Measurements from ENCODE around the gene BDKRB1.

Gene BDKRB1

DNA sequence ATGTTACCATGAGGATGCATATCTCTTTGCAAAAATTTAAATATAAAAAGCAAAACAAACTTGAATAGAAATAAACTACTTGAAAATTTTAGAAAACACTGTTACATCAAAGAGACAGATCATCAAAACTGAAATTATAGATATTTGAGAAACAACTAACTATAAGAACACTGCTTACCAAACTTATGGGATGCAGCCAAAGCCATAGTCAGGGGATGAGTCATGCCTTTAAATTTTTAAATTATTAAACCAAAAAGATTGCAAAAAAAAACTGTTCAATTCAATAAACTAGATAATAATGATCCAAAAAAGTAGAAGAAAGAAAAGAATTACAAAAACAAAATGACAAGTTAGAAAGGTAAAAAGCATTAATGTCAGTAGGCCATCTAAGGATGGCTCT is 43.9 kb upstream of the BDKRB1 start:
- Histone ChIP-seq H3K4me1 (ENCODE audit: low read depth, poor library complexity, severe bottlenecking) (no peaks in the 10 kb centered on the region), H4K20me1 (ENCODE audit: insufficient read depth) (no peaks in the 10 kb centered on the region), H3K79me2 (ENCODE audit: insufficient read depth, low read depth) (no peaks in the 10 kb centered on the region), H3K4me3 (IDR thresholded peaks at IDR 0.05; ENCODE audit: insufficient read depth, low read depth, low read length) (no peak overlapping the region), H3K9ac (no peak overlapping the region), H3K27ac (no peak overlapping the region), H3K36me3 (ENCODE audit: insufficient read depth) (no peaks in the 10 kb centered on the region), H3K27me3 (ENCODE audit: insufficient read depth, low read depth) (no peaks in the 10 kb centered on the region), H2AFZ (ENCODE audit: low read depth) (no peak overlapping the region), H3K4me2 (no peak overlapping the region)
- no peak for TF ChIP-seq CTCF (conservative IDR thresholded peaks at IDR 0.05; ENCODE audit: low read depth, low read length)

- Histone ChIP-seq H3K4me2 (no peak overlapping the region), H3K4me3 (IDR thresholded peaks at IDR 0.05; ENCODE audit: insufficient read depth, low read depth, low read length) (no peak overlapping the region), H3K4me1 (ENCODE audit: low read depth, poor library complexity, severe bottlenecking) (no peaks in the 10 kb centered on the region), H3K9ac (no peak overlapping the region), H3K79me2 (ENCODE audit: insufficient read depth, low read depth) (no peaks in the 10 kb centered on the region), H2AFZ (ENCODE audit: low read depth) (no peak overlapping the region), H3K36me3 (ENCODE audit: insufficient read depth) (no peaks in the 10 kb centered on the region), H3K27ac (no peak overlapping the region), H3K27me3 (ENCODE audit: insufficient read depth, low read depth) (no peaks in the 10 kb centered on the region), H4K20me1 (ENCODE audit: insufficient read depth) (no peaks in the 10 kb centered on the region)
- TF ChIP-seq CTCF (conservative IDR thresholded peaks at IDR 0.05; ENCODE audit: low read depth, low read length) = no peak
These were observed 43.1 kb upstream of the BDKRB1 start for GRCh38 chr14:96212896-96213295.

- Histone ChIP-seq H3K36me3 (ENCODE audit: insufficient read depth) (no peaks in the 10 kb centered on the region), H3K79me2 (ENCODE audit: insufficient read depth, low read depth) (no peaks in the 10 kb centered on the region), H4K20me1 (ENCODE audit: insufficient read depth) (no peaks in the 10 kb centered on the region), H3K4me1 (ENCODE audit: low read depth, poor library complexity, severe bottlenecking) (no peaks in the 10 kb centered on the region), H3K27ac (no peak overlapping the region), H3K4me3 (IDR thresholded peaks at IDR 0.05; ENCODE audit: insufficient read depth, low read depth, low read length) (no peak overlapping the region), H3K4me2 (no peak overlapping the region), H3K27me3 (ENCODE audit: insufficient read depth, low read depth) (no peaks in the 10 kb centered on the region), H2AFZ (ENCODE audit: low read depth) (no peak overlapping the region), H3K9ac (no peak overlapping the region)
- TF ChIP-seq CTCF (conservative IDR thresholded peaks at IDR 0.05; ENCODE audit: low read depth, low read length) = no peak
These were observed 42.0 kb upstream of the BDKRB1 start for GRCh38 chr14:96213871-96214465.

GRCh38 chr14:96214793-96215192 is 41.2 kb upstream of the BDKRB1 start:
- TF ChIP-seq CTCF (conservative IDR thresholded peaks at IDR 0.05; ENCODE audit: low read depth, low read length) = no peak
- H3K79me2 ChIP-seq (ENCODE audit: insufficient read depth, low read depth) = no peaks in the 10 kb centered on the region
- H3K27ac ChIP-seq = no peak overlapping the region
- H3K36me3 ChIP-seq (ENCODE audit: insufficient read depth) = no peaks in the 10 kb centered on the region
- no peak overlapping the region for H3K9ac ChIP-seq
- no peak overlapping the region for H3K4me2 ChIP-seq
- H3K4me1 ChIP-seq (ENCODE audit: low read depth, poor library complexity, severe bottlenecking) = no peaks in the 10 kb centered on the region
- H2AFZ ChIP-seq (ENCODE audit: low read depth) = no peak overlapping the region
- no peaks in the 10 kb centered on the region for H3K27me3 ChIP-seq (ENCODE audit: insufficient read depth, low read depth)
- no peak overlapping the region for H3K4me3 ChIP-seq (IDR thresholded peaks at IDR 0.05; ENCODE audit: insufficient read depth, low read depth, low read length)
- no peaks in the 10 kb centered on the region for H4K20me1 ChIP-seq (ENCODE audit: insufficient read depth)
